KMS-11 (cell line): Measurements from ENCODE around the gene NAA35.
"Not testable (repeated sequence)": the region's sequence is repeated elsewhere in the genome, so short reads cannot be mapped to it uniquely, and the experiment has no call there.

Experiments used
- H2AFZ ChIP-seq: fragments of 200-600 bp; sonication (generic); 2 replicates; pipeline ENCODE4 v1.6.1; 2016; ENCODE audit warnings: antibody characterized with exemption, mixed run types, low read depth
- H3K27ac ChIP-seq: fragments of 200-600 bp; sonication (generic); 2 replicates; pipeline ENCODE4 v1.6.1; 2016; ENCODE audit warnings: mild to moderate bottlenecking, mixed run types
- H3K27me3 ChIP-seq: fragments of 200-600 bp; sonication (generic); 2 replicates; pipeline ENCODE4 v1.6.1; 2017; ENCODE audit warnings: mild to moderate bottlenecking, low read depth, mixed run types, moderate library complexity; ENCODE audit not compliant: insufficient read depth
- H3K36me3 ChIP-seq: fragments of 200-600 bp; sonication (generic); 2 replicates; pipeline ENCODE4 v1.6.1; 2017; ENCODE audit warnings: mild to moderate bottlenecking, mixed run types; ENCODE audit not compliant: insufficient read depth
- H3K4me1 ChIP-seq: fragments of 200-600 bp; sonication (generic); 2 replicates; pipeline ENCODE4 v1.6.1; 2016; ENCODE audit warnings: mild to moderate bottlenecking, low read depth, mixed run types; ENCODE audit not compliant: poor library complexity, severe bottlenecking
- H3K4me2 ChIP-seq: fragments of 200-600 bp; sonication (generic); 2 replicates; pipeline ENCODE4 v1.7.0; 2016; ENCODE audit warnings: mild to moderate bottlenecking, mixed run types
- H3K4me3 ChIP-seq: fragments of 200-600 bp; sonication (generic); IDR thresholded peaks from 2 replicates; pipeline ENCODE4 v1.6.1; 2017; ENCODE audit warnings: low read depth, low read length, mixed read lengths; ENCODE audit not compliant: insufficient read depth
- H3K79me2 ChIP-seq: fragments of 200-600 bp; sonication (generic); 2 replicates; pipeline ENCODE4 v1.6.1; 2016; ENCODE audit warnings: low read depth, mixed run types; ENCODE audit not compliant: insufficient read depth
- H3K9ac ChIP-seq: fragments of 200-600 bp; sonication (generic); 2 replicates; pipeline ENCODE4 v1.6.1; 2016; ENCODE audit warnings: mild to moderate bottlenecking, mixed run types
- H4K20me1 ChIP-seq: fragments of 200-600 bp; sonication (generic); 2 replicates; pipeline ENCODE4 v1.6.1; 2016; ENCODE audit warnings: mild to moderate bottlenecking, mixed run types; ENCODE audit not compliant: insufficient read depth
- TF ChIP-seq, protein P1 (sequence below): fragments of 200-600 bp; sonication (generic); conservative IDR thresholded peaks from 2 replicates; pipeline ENCODE4 v1.6.1; 2017; ENCODE audit warnings: low read depth, mild to moderate bottlenecking, antibody characterized with exemption, low read length, moderate library complexity, mixed read lengths

NAA35 gene

DNA sequence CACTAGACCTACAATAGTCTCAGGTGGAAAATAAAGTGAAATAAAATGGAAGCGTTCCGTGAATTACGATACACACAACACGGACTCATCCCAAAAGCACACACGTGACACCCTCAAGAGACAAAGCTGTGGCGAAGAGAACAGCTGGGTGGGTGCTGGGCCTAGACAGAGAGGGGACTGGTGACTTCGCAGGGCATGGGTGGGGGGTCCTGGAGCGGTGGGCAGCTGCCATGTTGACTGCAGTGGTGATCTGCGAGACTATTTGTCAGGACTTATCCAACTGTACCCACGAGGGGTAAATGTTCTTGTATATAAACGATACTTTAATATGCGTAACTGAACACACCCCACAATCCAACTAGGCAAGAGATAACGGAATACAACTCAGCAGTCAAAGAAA, 106.4 kb downstream of the NAA35 start:
- H3K27me3 ChIP-seq = no peaks in the 10 kb centered on the region
- no peaks in the 10 kb centered on the region for H3K36me3 ChIP-seq
- H3K9ac ChIP-seq = no peak overlapping the region
- H3K4me3 ChIP-seq = no peak overlapping the region
- H2AFZ ChIP-seq = no peak overlapping the region
- H3K4me1 ChIP-seq = no peaks in the 10 kb centered on the region
- no peaks in the 10 kb centered on the region for H4K20me1 ChIP-seq
- no peak overlapping the region for H3K4me2 ChIP-seq
- no peaks in the 10 kb centered on the region for H3K79me2 ChIP-seq
- H3K27ac ChIP-seq = no peak overlapping the region
- TF ChIP-seq, protein P1, sequence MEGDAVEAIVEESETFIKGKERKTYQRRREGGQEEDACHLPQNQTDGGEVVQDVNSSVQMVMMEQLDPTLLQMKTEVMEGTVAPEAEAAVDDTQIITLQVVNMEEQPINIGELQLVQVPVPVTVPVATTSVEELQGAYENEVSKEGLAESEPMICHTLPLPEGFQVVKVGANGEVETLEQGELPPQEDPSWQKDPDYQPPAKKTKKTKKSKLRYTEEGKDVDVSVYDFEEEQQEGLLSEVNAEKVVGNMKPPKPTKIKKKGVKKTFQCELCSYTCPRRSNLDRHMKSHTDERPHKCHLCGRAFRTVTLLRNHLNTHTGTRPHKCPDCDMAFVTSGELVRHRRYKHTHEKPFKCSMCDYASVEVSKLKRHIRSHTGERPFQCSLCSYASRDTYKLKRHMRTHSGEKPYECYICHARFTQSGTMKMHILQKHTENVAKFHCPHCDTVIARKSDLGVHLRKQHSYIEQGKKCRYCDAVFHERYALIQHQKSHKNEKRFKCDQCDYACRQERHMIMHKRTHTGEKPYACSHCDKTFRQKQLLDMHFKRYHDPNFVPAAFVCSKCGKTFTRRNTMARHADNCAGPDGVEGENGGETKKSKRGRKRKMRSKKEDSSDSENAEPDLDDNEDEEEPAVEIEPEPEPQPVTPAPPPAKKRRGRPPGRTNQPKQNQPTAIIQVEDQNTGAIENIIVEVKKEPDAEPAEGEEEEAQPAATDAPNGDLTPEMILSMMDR = no peak

DNA sequence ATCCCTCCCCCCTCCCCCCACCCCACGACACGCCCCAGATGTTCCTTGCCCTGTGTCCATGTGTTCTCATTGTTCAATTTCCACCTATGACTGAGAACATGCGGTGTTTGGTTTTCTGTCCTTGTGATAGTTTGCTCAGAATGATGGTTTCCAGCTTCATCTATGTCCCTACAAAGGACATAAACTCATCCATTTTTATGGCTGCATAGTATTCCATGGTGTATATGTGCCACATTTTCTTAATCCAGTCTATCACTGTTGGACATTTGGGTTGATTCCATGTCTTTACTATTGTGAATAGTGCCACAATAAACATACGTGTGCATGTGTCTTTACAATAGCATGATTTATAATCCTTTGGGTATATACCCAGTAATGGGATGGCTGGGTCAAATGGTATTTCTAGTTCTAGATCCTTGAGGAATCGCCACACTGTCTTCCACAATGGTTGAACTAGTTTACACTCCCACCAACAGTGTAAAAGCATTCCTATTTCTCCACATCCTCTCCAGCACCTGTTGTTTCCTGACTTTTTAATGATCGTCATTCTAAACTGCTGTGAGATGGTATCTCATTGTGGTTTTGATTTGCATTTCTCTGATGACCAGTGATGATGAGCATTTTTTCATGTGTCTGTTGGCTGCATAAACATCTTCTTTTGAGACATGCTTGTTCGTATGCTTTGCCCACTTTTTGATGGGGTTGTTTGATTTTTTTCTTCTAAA, 107.2 kb downstream of the NAA35 start:
- not testable (repeated sequence) for H3K4me2 ChIP-seq, H3K27ac ChIP-seq, H3K79me2 ChIP-seq, H3K4me3 ChIP-seq, H3K36me3 ChIP-seq, H3K4me1 ChIP-seq, H2AFZ ChIP-seq, H3K27me3 ChIP-seq, H3K9ac ChIP-seq, H4K20me1 ChIP-seq

DNA sequence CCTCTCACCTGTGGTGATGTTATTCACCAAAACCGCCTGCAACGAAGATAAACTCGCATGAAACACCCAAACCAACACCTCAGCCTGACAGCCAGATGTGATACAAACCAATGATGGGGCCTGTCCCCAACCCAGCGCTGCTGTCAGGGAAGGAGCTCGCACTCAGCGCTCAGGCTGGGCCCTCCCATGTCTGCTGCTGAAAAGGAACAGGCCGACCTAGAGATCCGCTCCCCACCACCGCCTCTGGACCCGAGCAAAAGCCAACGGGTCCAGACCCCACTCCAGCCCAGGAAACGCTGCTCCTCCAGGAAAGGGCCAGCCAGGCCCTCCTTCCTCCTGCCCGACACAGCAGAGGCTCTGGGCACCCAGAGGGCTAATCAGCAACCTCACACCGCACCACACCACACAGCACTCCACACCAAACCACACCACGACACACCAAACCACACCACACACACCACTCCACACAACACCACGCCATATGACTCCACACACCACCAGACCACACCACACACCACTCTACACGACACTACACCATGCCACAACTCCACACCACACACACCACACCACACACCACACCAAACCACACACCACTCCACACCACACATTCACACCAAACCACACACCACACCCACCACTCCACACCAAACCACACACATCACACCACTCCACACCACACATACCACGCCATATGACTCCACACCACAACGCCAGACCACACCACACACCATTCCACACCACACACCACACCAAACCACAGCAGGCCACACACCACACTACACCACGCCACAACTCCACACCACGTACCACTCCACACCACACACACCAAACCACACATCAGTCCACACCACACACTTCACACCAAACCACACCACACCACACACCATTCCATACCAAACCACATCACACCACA, 111.9 kb downstream of the NAA35 start:
- H3K4me1 ChIP-seq = no peaks in the 10 kb centered on the region
- no peak overlapping the region for H3K9ac ChIP-seq

DNA sequence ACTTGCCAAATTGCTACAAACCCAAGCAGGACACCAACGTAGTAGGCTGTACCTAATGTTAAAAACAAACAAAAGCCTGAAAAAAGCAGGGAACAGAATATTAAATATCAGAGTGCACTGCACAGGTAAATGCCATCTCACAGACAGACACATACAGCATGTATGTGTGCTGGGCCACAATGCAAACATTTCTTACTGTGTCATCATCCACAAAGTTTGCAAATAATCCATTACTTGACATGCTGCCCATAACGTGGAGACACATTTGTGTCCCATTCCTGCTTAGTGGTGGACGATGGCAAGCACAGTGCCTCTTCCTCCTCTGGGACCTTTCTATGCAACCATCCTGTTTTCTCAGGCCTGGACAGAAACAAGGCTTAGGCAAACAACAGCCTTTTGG, 113.7 kb downstream of the NAA35 start:
- H4K20me1 ChIP-seq = no peaks in the 10 kb centered on the region
- H2AFZ ChIP-seq = no peak overlapping the region
- H3K27me3 ChIP-seq = no peaks in the 10 kb centered on the region
- TF ChIP-seq, protein P1 = no peak
- no peaks in the 10 kb centered on the region; the same call in 1 of the 2 replicates for H3K79me2 ChIP-seq
- H3K27ac ChIP-seq = no peak overlapping the region
- no peaks in the 10 kb centered on the region for H3K36me3 ChIP-seq
- H3K4me3 ChIP-seq = no peak overlapping the region
- no peaks in the 10 kb centered on the region for H3K4me1 ChIP-seq
- H3K4me2 ChIP-seq = no peak overlapping the region
- no peak overlapping the region for H3K9ac ChIP-seq

More for the DNA sequence above, 111.9 kb downstream of the NAA35 start:
- TF ChIP-seq, protein P1 = no peak
- no peak overlapping the region for H3K27ac ChIP-seq
- H3K4me3 ChIP-seq = no peak overlapping the region
- H3K4me2 ChIP-seq = no peak overlapping the region
- H3K36me3 ChIP-seq = no peaks in the 10 kb centered on the region
- no peaks in the 10 kb centered on the region for H4K20me1 ChIP-seq
- no peaks in the 10 kb centered on the region for H3K27me3 ChIP-seq
- no peak overlapping the region for H2AFZ ChIP-seq
- no peaks in the 10 kb centered on the region; the same call in 1 of the 2 replicates for H3K79me2 ChIP-seq
